SHP77 (cell line): ENCODE measurements around the gene CYP39A1.
"Not testable (repeated sequence)": the region's sequence is repeated elsewhere in the genome, so short reads cannot be mapped to it uniquely, and the experiment has no call there.

ENCODE experiments used
- DNase-seq, 2 experiments: peaks; one replicate each; lab custom pipeline; 2025; lab: John Stamatoyannopoulos, UW

The CYP39A1 gene

GRCh38 chr6:46648869-46649492 is 3.6 kb downstream of the CYP39A1 start:
- no peak for DNase-seq

GRCh38 chr6:46648108-46648507 is 4.5 kb downstream of the CYP39A1 start:
- DNase-seq: not testable (repeated sequence)

GRCh38 chr6:46645265-46645664 is 7.4 kb downstream of the CYP39A1 start:
- DNase-seq: no peak

- DNase-seq: no peak
These were observed 9.5 kb downstream of the CYP39A1 start for GRCh38 chr6:46642928-46643751.

GRCh38 chr6:46638650-46639049 is 14.0 kb downstream of the CYP39A1 start:
- DNase-seq: no peak

GRCh38 chr6:46637933-46638332 is 14.7 kb downstream of the CYP39A1 start:
- DNase-seq: no peak

GRCh38 chr6:46637145-46637544 is 15.5 kb downstream of the CYP39A1 start:
- DNase-seq: no peak

- no peak for DNase-seq
These were observed 17.2 kb downstream of the CYP39A1 start for GRCh38 chr6:46635462-46635861.

GRCh38 chr6:46632053-46632452 is 20.6 kb downstream of the CYP39A1 start:
- no peak for DNase-seq

- no peak for DNase-seq
These were observed 22.9 kb downstream of the CYP39A1 start for GRCh38 chr6:46629691-46630090.

GRCh38 chr6:46628976-46629375 is 23.6 kb downstream of the CYP39A1 start:
- DNase-seq: no peak

- DNase-seq: no peak
These were observed 24.1 kb downstream of the CYP39A1 start for GRCh38 chr6:46628498-46628897.

GRCh38 chr6:46626976-46627375 is 25.6 kb downstream of the CYP39A1 start:
- DNase-seq: no peak

GRCh38 chr6:46626228-46626909 is 26.2 kb downstream of the CYP39A1 start:
- peak; percentile 18 to 27 for DNase-seq

GRCh38 chr6:46618726-46619125 is 33.9 kb downstream of the CYP39A1 start:
- no peak for DNase-seq

- DNase-seq: no peak
These were observed 40.0 kb downstream of the CYP39A1 start for GRCh38 chr6:46612645-46613044.

GRCh38 chr6:46610862-46611553 is 41.6 kb downstream of the CYP39A1 start:
- DNase-seq: no peak

GRCh38 chr6:46606338-46606737 is 46.3 kb downstream of the CYP39A1 start:
- peak; percentile 52 to 64 for DNase-seq

- DNase-seq: no peak
These were observed 47.4 kb downstream of the CYP39A1 start for GRCh38 chr6:46605091-46605797.

GRCh38 chr6:46598215-46598614 is 54.4 kb downstream of the CYP39A1 start:
- no peak for DNase-seq

GRCh38 chr6:46592740-46593139 is 59.9 kb downstream of the CYP39A1 start:
- DNase-seq: no peak

GRCh38 chr6:46592046-46592445 is 60.6 kb downstream of the CYP39A1 start:
- no peak for DNase-seq
